ENCODE data around the gene TRPM7. TPM values are rescaled to one million over a fixed set of nuclear protein-coding genes. Genes with fewer than 3 reads are reported as not detected.

TRPM7 gene
- total RNA-seq, 1 experiment from 2014 or later, result 35.1 TPM

DNA sequence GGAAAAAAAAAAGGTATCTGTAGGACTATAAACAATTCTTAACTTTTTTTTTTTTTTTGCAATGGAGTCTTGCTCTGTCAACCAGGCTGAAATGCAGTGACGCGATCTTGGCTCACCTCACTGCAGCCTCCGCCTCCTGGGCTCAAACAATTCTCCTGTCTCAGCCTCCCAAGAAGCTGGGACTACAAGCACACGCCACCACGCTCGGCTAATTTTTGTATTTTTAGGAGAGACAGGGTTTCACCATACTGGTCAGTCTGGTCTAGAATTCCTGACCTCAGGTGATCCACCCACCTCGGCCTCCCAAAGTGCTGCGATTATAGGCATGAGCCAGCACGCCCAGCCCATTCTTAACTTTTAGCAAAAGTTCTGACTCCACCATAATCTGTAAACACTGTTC, 50.5 kb downstream of the TRPM7 start:
- Histone ChIP-seq H3T11ph (ENCODE audit: low read length) (no peak overlapping the region), H3K4ac (ENCODE audit: low read depth, low read length) (no peak overlapping the region), H4K91ac (ENCODE audit: insufficient read length, low read depth, low read length) (no peak overlapping the region), H2BK15ac (ENCODE audit: low read depth, low read length) (no peak overlapping the region), H3K4me2 (ENCODE audit: insufficient read depth, insufficient read length, low read length) (no peak overlapping the region), H3K56ac (ENCODE audit: insufficient read length, low read depth, low read length) (no peak overlapping the region), H3K4me1 (ENCODE audit: insufficient read depth, low read length) (no peaks in the 10 kb centered on the region), H3K27me3 (ENCODE audit: insufficient read depth, low read length) (no peaks in the 10 kb centered on the region), H4K20me1 (ENCODE audit: control insufficient read depth, insufficient read depth, insufficient read length) (no peaks in the 10 kb centered on the region), H3K18ac (ENCODE audit: insufficient read length, low read depth, low read length) (no peak overlapping the region), H2AFZ (ENCODE audit: low read length) (no peak overlapping the region), H3K23me2 (ENCODE audit: insufficient read length, low read depth, low read length, poor library complexity, severe bottlenecking) (no peaks in the 10 kb centered on the region), H2BK12ac (ENCODE audit: insufficient read length, low read depth, low read length) (no peak overlapping the region), H3K14ac (ENCODE audit: insufficient read depth, low read length) (no peak overlapping the region), H3K27ac (ENCODE audit: insufficient read length, low read depth, low read length) (no peak overlapping the region), H2BK5ac (ENCODE audit: insufficient read length, low read length) (no peak overlapping the region), H2AK5ac (ENCODE audit: insufficient read length, low read length) (no peak overlapping the region), H3K23ac (ENCODE audit: insufficient read length, low read depth, low read length) (no peak overlapping the region), H3K79me1 (ENCODE audit: insufficient read depth, low read depth, low read length, poor library complexity, severe bottlenecking) (no peaks in the 10 kb centered on the region), H3K79me2 (ENCODE audit: insufficient read depth, low read length) (no peaks in the 10 kb centered on the region), H3K9me3 (ENCODE audit: control insufficient read depth, low read depth, low read length) (no peaks in the 10 kb centered on the region), H4K8ac (replicated peaks; ENCODE audit: insufficient read length, low read depth, low read length) (no peak overlapping the region), H3K9ac (ENCODE audit: extremely low read depth, insufficient read length, low read length) (no peak overlapping the region), H4K5ac (ENCODE audit: insufficient read length, low read depth, low read length) (no peak overlapping the region), H2BK120ac (ENCODE audit: low read depth, low read length, poor library complexity, severe bottlenecking) (no peak overlapping the region), H2BK20ac (ENCODE audit: low read depth, low read length, poor library complexity, severe bottlenecking) (no peak overlapping the region)
- Mint-ChIP-seq H3K27ac (no peak overlapping the region), H3K9me3 (no peaks in the 10 kb centered on the region), H3K4me1 (no peaks in the 10 kb centered on the region), H3K27me3 (ENCODE audit: low read depth) (no peaks in the 10 kb centered on the region), H3K4me3 (no peak overlapping the region), H3K36me3 (ENCODE audit: insufficient read depth in 1 of 3, low read depth in 3 of 3) (peaks cover 7 to 59% (median 44%) of the 10 kb centered on the region in 3 experiments; a peak in 6 of 7 replicates)
- no CpG with 5 or more reads among the region's 9 CpGs for WGBS (ENCODE audit: extremely low coverage, insufficient read length, low lambda C conversion rate)
- DNase-seq, result no peak
- TF ChIP-seq CTCF (conservative IDR thresholded peaks at IDR 0.05), result no peak
